ENCODE results near the gene FGF19.

FGF19 gene, protein sequence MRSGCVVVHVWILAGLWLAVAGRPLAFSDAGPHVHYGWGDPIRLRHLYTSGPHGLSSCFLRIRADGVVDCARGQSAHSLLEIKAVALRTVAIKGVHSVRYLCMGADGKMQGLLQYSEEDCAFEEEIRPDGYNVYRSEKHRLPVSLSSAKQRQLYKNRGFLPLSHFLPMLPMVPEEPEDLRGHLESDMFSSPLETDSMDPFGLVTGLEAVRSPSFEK

DNA sequence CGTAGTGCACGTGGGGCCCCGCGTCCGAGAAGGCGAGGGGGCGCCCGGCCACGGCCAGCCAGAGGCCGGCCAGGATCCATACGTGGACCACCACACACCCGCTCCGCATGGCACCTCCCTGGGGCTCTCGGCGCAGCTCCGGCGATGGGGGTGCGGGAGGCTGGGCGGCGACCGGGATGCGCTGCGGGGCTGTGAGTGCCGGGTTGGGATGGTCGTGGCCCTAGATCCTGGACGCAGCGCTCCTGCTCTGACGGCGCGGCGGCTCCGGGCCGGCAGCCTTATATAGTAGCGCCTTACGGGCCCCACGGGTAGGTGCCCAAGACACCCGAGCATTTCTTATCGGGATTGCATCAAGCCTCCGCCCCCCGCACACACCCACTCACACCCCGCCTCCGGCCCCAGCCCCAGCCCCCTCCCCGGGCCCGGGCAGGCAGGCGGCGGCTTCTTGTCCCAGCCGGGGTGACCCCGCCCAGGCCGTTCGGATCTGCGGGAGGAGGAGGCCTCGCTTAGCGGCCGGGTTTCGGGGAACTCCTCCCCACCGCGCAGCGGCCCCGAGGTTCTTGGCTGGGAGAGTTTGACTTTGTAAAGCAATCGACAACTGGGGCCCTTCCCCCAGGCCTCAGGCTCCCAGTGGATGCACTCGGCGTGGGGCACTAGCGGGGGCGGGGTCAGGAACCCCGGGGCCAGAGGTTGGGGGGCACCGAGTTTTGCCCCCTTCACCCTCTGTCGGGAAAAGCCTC lies at the start of gene FGF19:
TSS of gene FGF19 (minus strand) at position 255 of the 740 bp plus-strand sequence. CDS start at position 109, 146 bp downstream.
- DNase-seq: no peak

DNA sequence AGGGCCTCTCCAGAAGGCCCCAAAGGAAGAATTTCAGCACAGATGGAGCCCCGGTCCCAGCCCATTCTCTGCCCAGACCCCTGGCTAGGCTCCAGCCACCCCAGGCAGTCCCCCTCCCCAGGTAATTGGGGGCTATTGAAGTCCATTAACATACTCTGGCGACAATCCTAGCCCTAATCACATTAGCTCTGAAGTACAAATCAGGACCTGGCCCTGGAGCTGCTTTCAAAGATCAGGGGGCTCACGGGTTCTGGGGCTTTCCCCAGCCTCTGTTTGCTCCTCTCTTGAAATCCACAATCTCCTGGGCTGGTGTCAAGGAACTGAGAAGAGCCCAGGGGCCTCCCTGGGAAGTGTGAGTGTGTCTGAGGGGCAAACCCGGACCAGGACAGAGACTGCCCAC lies 49.1 kb upstream of the FGF19 start:
- DNase-seq: no peak

DNA sequence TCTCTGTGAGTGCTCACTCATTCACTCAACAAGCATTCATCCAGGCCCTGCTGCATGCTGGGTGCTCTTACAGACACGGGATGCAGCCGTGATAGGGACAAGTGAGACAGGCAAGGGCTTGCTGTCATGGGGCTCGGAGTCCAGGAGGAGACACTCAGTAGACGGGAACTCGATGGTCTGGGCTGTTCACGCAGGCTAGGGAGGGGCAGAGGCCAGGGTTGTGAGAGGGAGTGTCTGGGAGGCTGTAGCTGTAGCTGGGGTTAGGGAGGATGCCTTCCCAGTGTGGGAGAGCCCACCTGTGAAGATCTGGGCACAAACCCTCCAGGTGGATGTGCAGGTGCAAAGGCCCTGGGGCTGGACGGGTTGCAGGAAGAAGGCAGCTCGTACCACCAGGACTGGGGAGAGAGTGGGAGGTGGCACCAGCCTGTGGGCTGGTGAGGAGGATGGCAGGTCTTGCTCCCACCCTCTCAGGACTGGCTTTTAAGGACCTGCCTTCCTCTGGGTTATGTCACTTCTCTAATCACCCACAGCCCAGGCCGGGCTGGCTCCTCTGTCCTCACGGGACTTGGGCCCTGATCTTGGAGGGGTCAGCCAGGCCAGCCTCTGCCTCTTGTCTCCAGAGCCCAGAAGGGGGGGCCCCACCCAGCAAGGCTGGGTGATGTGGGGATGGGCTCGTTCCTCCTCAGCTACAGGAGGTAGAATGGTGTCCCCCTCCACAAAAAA lies 47.2 kb upstream of the FGF19 start:
- no peak for DNase-seq

DNA sequence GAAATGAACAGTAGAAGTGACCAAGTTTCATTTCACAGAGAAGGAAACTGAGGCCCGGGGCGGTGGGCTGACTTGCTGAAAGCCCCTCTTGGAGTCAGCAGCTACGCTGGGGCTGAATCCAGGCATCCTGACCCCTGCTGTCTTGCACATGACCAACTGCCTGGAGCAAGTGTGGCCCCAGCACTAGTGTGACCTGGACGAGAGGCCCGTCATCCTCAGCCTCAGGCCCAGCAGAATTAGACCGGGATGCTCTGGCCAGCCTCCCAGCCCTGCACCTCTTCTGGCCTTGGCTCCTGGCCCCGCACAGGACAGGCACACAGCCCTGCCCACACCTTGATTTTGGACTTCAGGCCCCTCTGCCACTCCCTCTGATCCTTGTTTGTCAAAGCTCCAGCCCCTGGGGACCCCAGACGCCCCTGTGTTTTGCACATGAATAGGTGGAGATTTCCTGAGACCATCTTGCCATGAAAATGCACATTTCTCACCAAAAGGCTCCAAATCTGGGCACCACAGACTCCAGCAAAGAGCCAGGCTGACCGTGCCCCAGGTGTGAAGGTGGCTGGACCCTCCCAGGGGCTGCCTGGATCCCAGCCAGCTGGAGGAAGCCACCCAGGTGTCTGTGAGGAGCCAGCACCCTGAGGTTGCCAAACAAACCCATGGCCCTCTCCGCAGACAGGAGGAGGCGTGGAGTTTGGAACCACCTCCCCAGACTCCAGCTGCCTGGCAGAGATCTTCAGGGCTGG lies 46.5 kb upstream of the FGF19 start:
- no peak for DNase-seq

DNA sequence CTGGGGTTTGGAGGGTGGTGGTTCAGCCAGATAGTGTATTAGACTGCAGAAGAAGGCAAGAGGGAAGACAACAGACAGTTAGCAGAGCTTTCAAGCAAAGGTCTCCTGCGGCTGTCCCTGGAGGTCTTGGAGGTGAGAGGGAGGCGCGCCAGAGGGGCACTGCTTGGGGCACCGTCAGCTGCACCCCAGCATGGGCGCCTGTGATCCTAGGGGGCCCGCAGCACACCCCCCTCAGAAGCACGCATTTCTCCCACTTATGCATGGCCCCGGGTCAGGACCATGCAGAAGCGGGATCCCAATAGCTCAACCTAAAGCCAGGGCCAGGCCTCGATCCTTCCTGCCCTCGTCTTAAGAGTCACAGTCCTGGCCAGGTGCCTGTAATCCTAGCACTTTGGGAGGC lies 44.8 kb upstream of the FGF19 start:
- no peak for DNase-seq

DNA sequence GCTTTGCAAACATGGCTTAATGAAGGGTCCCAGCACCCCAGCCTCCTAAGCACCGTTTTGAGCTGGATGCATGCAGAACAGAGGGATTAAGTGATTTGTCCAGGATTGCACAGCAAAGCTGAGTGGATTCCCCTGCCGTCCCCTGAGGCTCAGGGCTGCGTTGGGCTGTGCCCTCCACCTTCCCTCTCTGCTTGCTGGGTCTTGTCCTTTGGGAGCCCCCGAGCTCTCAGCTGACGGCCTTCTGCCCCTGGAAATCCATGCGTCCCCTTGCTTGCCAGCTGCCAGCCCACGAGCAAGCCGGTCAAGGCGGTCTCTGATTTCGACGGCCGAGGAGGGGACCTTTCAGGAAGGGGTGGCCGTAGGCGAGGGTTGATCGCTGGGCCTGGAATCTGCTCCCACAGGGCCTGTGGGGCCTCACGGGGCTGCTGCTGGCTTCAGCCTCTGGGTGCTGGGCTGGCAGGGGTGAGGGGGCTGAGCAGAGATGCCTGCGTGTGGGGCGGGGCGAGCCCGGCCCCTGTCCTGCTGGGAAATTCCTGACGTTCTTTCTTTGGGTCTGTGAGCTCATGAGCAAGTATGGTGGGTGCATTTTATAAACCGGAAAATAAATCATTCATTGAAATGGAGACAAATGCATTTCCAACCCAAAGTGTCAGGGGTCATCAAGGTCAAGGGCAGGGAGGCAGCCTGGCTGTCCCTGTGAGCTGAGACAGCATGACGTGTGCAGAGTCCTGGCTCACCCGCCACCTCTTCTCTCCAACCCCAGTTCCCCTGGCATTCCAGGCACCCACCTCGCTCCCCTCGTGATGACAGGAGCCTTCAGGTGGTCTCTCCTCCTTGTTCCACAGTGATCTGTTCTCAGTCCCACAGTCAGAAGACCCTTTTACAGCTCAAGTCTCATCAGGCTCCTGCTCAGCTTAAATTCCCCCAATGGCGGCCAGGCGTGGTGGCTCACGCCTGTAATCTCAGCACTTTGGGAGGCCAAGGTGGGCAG lies 43.2 kb upstream of the FGF19 start:
- DNase-seq: no peak

DNA sequence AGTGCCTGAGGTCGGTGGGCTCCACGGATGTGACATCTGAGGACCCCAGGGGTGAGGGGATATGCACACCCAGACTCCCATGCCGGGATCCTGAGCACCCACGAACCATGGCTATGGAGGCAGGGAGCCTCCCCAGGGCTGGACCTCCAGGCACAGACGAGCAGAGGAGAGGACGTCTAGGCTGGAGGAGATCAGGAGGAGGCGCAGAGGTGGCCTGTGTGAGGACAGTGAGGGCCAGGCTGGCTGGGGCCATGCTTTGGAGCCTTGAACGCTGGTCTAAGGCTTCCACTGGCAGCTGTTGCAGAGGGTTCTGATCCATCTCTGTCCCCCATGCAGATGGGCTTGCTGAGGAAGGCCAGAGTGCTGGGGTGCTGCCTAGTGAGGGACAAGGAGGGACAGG lies 42.3 kb upstream of the FGF19 start:
- no peak for DNase-seq

DNA sequence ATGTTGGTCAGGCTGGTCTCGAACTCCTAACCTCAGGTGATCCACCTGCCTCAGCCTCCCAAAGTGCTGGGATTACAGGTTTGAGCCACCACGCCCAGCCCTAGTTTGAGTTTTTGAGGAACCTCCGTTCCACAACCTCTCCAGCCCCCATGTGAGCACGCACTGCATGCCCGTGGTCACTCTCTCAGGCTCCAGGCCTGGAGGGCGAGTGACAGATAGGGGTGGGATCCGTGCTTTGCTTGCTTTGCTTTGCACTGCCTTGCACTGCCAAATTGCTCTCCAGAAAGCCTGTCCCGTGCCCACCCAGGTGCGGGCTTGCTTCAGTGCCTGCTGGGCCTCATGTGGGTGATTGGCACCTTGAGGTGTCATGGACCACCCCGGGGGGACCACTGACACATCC lies 41.4 kb upstream of the FGF19 start:
- DNase-seq: no peak

DNA sequence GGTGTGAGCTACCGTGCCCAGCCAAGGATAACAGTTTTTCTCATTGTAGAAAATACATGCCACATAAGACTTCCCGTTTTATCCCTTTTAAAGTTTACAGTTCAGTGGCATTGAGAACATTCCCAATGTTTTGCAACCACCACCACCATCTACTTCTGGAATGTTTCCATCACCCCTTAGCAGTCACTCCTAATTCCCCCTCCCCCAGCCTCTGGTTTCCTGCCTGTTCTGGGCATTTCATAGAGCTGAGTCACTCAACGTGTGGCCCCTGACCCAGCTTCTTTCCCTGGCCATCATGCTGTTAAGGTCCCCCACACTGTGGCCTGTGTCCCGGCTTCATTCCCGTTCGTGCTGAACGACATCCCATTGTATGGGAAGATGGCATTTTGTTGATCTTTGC lies 40.6 kb upstream of the FGF19 start:
- no peak for DNase-seq

DNA sequence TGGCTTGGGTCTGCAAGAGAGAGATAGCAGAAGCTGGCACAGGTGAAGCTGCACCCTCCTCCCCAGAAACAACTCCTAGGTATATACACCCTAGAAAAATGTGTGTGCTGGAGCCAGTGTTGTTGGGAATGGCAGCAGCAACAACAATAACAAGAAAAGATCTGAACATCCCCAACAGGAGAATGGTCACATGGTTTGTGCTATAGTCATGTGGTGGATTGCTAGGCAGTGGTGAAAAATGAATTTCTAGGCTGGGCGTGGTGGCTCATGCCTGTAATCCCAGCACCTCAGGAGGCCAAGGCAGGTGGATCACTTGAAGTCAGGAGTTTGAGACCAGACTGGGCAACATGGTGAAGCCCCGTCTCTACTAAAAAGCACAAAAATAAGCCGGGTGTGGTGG lies 31.0 kb upstream of the FGF19 start:
- DNase-seq: no peak

DNA sequence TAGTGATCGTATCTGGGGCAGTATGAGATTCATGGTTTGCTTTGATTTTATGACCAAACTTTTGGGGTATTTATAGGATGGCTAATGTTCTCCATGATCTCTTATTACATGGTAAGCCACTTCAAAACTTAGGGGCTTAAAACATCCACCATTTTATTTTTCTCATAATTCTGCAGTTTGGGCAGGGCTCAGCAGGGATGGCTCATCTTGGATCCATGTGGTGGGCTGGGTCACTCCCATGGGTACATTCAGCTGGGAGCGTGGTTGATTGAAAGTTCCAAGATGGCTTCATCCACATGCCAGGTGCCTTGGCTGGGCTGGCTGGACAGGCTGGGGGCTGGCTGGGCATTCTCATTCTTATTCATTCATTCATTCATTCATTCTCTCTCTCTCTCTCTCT lies 30.5 kb upstream of the FGF19 start:
- no peak for DNase-seq

DNA sequence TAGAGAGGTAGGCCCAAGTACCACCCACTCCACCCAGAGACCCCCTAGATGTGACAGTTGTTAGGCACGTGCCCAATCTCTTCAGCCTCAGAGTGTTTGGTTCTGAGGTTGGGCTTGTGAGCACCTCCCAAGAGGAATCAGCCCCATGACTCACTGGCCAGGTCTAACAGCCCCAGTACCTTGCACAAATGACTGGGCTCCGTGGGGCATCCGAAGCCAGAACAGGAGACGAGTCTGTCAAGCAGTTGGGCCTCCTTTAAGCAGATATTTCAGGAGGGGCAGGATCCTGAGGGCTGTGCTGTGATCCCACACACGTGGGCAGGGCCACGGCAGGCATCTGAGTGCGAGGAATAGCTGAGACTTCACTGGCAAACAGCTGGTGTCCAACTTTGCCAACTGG lies 29.1 kb upstream of the FGF19 start:
- no peak for DNase-seq

DNA sequence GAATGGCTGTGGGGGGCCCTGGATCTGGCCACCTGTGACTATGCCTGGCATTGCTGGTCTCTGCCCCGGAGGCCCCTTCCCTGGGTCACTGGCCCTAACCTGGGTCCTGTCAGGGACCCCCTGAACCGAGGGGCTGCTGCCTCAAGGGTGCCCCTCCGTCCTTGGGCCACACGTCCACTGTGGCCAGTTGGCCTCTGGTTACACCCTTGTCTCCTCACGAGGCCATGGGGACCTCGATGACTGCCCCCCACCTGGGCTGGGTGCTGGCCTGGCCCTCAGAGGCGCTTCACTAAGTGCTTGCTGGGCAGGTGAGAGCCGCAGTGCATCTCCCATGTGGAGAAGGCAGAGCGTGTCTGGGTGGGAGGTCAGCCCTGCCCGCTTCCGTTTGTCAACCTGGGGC lies 27.3 kb upstream of the FGF19 start:
- no peak for DNase-seq

DNA sequence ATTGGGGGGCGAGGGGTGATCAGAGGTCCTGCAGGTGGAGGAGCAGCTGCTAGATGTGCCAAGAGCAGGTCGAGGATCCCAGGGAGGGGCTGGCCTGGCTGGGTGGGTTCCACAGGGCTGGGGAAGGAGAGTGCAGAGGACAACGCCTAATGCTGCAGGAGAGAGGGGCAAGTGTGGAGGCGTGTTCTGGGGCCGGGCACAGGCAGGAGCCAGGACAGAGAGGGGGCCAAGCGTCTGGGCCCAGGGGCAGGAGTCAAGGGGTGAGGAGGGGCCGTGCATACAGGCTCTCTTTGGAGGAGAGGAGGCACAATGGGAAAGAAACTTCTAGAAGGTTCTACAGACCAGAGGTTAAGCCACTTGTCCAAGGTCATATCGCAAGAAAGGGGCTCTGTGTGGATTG lies 26.7 kb upstream of the FGF19 start:
- no peak for DNase-seq

DNA sequence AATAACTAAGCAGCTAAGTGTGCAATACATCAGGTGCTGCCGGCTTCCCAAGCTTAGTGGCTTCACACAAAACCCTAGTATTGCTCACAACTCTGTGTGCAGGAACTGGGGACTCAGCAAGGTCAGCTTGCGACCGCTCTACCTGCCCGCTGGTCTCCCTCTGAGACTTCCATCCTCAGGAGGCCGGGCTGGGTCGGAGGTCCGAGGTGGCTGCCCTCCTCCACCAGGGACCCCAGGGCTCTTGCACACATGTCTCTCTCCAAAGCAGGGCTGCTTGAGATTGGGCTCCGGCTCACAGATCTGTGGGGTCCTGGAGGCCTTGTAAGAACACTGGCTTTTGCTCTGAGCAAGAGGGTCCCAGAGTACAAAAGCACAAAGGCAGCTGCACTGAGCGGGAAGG lies 25.4 kb upstream of the FGF19 start:
- no peak for DNase-seq

DNA sequence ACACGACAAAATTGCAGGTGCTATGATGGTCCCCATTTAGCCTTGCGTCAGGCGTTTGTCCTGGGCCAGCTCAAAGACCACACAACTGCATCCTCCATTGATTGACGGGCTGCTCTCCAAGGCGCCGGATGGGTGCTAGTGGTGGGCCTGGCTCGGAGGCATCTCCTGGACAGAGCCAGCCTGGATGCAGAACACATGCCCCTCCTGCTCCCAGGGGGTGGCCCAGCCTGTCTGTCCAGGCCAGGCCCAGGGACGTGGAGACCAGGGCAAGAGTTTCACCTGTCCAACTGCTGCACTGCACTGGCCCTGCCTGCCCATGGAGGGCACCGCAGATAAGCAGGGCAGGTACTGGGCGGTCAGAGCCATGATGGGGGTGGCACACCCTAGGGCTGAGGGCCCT lies 23.4 kb upstream of the FGF19 start:
- no peak for DNase-seq

DNA sequence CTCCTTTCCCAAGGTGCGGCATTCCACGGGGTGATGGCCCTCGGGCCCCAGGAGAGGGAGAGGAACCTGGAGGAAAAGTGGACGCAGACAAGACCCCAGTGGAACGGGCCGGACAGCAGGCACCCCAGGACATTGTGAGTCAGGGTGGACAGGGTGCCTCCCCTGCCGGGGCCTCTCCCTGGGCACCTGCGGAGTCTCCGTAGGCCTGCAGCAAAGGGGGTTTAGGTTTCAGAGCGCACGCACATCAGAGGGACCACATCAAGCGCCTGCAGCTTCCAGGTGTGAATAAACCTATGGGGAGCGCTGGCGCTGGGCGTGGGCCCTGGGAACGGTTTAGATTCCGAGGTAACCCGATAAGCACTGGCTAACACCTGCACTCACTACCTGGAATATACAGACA lies 22.7 kb upstream of the FGF19 start:
- no peak for DNase-seq

DNA sequence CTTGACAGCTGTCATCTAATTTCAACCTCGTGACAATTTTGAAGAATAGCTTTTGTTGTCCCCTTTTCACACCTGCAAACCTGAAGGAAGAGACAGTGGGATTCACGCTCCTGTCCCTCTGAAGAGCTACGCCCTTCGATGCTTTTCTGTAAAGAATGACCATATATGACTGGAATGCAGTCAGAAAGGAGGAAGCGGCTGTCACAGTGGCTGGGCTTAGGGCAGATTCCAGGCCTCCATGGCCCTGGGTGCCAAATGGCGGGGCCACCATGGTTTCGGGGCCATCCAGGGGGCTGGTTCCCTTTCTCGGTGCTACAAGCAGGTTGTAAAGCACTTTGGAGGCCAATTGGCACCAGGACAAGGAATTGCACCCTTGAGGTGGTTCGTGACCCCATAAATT lies 22.2 kb upstream of the FGF19 start:
- DNase-seq: no peak

DNA sequence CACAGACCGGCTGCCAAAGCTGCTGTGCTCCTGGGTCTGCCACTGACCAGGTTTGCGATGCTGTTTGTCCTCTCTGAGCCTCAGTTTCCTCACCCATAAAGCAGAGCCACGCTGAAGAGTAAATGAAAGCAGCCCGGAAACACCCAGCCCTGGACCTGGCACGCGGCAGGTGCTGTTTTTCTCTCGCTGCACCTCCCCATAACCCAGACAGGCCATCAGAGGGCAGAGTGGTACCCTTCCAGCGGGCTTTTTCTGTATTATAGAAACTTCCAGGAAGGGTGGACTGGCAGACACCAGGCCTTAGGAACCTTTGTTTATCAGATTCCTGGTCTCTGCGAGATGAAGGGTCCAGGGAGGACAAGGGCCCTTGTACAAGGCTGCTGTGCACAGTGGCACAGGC lies 17.9 kb upstream of the FGF19 start:
- no peak for DNase-seq

DNA sequence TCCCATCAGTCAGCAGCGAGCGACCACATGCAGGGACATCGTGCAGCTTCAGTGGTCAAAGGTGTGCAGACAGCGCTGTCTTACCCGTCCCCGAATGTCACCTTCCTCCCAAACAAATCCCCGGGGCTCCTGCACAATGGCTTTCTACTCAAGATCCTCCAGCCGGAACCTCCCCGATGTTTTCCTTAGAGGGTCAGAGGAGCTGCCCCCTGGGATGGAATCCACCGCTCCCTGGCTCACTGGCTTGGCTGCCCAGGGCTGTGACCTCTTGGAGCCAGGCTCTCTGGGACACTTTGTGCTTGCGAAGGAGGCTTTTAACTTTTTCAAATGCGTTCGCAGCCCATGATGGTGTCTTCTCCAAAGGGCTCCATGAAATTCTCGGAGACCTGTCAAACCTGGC lies 17.3 kb upstream of the FGF19 start:
- no peak for DNase-seq

DNA sequence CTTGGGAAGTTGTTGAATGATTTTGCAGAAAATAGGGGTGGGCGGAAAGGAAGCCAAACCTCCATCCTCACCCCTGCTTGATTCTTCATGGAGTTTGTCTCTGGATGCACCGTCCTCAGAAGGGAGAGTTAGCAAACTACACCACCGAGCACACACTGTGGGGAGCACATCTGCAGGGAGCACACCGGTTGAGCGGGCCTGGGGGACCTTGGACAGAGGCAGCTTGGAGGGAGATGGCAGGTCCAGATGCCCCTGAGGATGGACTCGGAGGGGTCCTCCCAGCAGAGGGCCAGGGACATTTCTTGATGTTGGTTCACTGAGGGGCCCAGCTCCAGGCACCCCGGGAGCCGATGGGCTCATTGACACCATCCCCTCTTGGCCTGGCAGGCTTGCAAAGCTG lies 15.1 kb upstream of the FGF19 start:
- DNase-seq: no peak

DNA sequence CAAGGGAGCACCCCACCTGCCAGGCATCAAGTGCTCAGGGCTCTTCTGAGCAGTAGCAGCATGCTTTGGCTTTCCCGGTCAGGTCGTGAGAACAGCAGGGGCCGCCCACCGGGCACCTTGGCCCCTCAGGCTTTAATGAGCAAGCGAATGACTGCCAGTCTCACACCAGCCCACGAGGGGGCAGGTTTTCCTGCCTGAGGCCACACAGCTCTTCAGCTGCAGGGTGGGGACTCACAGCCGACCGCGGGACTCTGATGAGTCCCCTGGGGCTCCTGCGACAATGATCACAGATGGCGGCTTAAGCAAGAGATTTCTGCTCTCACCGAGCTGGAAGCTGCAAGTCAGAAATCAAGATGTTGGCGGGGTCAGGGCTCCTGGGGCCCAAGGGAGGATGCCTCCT lies 14.3 kb upstream of the FGF19 start:
- DNase-seq: peak in 1 of 2 donors; percentile 7
